ENCODE data around the gene GLP1R. TPM values are rescaled to one million over a fixed set of nuclear protein-coding genes. Genes with fewer than 3 reads are reported as not detected.

GLP1R gene
- polyA plus RNA-seq, 1 of the 3 experiments (the other 2 are of a cell fraction), result not detected

DNA sequence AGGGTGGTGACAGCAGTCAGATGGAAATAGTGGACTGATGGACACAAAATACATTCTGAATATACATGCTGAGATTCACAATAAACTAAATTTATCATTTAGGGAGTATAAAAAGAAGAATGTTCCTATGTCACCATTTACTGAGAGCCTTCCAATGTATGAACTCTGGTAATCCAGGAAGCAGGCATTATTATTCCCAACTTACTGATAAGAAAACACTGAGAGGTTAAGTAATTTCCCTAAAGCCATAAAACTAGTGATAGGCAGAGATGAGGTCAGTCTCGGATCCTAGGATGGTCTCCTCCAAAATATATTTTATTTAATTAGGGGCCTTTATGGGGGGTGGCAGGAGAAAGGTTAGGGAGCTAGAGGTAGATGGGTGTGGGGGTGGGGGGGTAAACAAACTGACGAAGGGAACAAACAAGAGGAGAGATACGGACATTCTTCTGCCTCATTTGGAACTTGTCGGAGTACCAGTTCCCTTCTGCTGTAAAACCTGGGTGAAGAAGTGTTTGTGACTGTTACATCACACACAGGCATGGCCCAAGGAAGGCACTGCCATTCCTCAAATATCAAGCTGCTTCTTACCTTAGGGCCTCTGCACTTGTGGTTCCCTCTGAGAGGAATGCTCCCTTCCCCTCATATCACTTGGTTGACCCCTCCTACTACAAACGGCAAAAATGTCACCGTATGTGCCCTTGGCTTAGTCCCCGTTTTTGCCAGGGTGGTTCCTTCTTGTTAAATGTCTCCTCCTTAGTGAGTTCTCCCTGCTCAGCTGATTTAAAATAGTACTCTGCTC lies 59.7 kb downstream of the GLP1R start:
- Histone ChIP-seq H4K20me1 (ENCODE audit: insufficient read depth) (no peaks in the 10 kb centered on the region), H3K27ac (ENCODE audit: low read depth in 2 of 2, low read length in 1 of 2) (no peak overlapping the region), H3K9me3 (no peaks in the 10 kb centered on the region), H3K36me3 (replicated peaks in 1 of 2; ENCODE audit: control insufficient read depth in 1 of 2, insufficient read depth in 2 of 2, low read length in 1 of 2) (peaks cover 13 to 33% of the 10 kb centered on the region in 2 experiments), H3K79me2 (ENCODE audit: insufficient read depth) (no peaks in the 10 kb centered on the region), H3K4me2 (no peak overlapping the region), H3K27me3 (ENCODE audit: insufficient read depth) (no peaks in the 10 kb centered on the region), H3K4me1 (ENCODE audit: control insufficient read depth in 1 of 2, insufficient read depth in 2 of 2, low read depth in 1 of 2, low read length in 1 of 2) (peaks cover 0 to 7% of the 10 kb centered on the region in 2 experiments; a peak in 1 of 4 replicates), H3F3A (replicated peaks; ENCODE audit: insufficient read depth) (no peaks in the 10 kb centered on the region), H3K4me3 (ENCODE audit: low read depth in 2 of 2, low read length in 1 of 2) (no peak overlapping the region), H2AFZ (ENCODE audit: low read depth) (no peak overlapping the region), H3K9me2 (no peaks in the 10 kb centered on the region), H3K9ac (no peak overlapping the region)
- DNase-seq, result no peak
- TF ChIP-seq, protein P1, sequence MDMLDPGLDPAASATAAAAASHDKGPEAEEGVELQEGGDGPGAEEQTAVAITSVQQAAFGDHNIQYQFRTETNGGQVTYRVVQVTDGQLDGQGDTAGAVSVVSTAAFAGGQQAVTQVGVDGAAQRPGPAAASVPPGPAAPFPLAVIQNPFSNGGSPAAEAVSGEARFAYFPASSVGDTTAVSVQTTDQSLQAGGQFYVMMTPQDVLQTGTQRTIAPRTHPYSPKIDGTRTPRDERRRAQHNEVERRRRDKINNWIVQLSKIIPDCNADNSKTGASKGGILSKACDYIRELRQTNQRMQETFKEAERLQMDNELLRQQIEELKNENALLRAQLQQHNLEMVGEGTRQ (IDR thresholded peaks at IDR 0.05; ENCODE audit: borderline replicate concordance, low read depth, low read length), result no peak
- no peak for TF ChIP-seq YY1 (IDR thresholded peaks at IDR 0.05; ENCODE audit: low read depth)
- TF ChIP-seq, protein P2, sequence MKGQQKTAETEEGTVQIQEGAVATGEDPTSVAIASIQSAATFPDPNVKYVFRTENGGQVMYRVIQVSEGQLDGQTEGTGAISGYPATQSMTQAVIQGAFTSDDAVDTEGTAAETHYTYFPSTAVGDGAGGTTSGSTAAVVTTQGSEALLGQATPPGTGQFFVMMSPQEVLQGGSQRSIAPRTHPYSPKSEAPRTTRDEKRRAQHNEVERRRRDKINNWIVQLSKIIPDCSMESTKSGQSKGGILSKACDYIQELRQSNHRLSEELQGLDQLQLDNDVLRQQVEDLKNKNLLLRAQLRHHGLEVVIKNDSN (IDR thresholded peaks at IDR 0.05; ENCODE audit: borderline replicate concordance, low read depth), result no peak
- no peak for TF ChIP-seq GATA2 (CRISPR knock-in tag; IDR thresholded peaks at IDR 0.05)
- no peak for TF ChIP-seq NRF1 (IDR thresholded peaks at IDR 0.05; ENCODE audit: low read depth, low read length)
- no peak for TF ChIP-seq SMC3 (IDR thresholded peaks at IDR 0.05; ENCODE audit: low read depth, low read length)
- TF ChIP-seq RFX5 (IDR thresholded peaks at IDR 0.05; ENCODE audit: low read length), result no peak
- no peak for TF ChIP-seq FOSL2 (IDR thresholded peaks at IDR 0.05; ENCODE audit: borderline replicate concordance, low read depth)
- TF ChIP-seq FOXJ3 (CRISPR knock-in tag; IDR thresholded peaks at IDR 0.05), result no peak
- TF ChIP-seq JUND (IDR thresholded peaks at IDR 0.05), result no peak
- CTCF ChIA-PET, result interaction anchor here (0.8 to 1.2 kb wide), 2 partner anchors 8 to 138 kb away, joined by 3 read pairs; no protein-coding TSS in a partner anchor
- 94% methylated on average over 7 of the region's 7 CpGs for WGBS (ENCODE audit: low lambda C conversion rate)
- POLR2A ChIA-PET, result no interaction called here

DNA sequence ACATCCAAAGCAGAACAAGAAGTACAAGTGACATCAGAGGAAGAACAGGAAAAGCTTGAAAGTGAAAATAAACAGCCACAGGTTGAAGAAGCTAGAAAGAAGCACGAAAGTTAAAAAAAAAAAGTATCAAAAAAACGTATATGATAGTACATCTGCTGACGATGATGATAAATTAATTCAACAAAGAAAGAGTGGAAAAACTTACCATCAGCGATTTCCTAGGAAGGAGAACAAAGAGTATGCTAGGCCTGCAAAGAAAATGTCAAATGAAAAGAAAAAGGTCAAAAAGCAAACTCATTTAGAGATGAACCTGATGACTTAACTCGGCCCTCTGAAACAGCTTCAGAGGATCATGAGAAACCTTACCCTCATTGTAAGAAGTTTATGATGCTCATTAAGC lies 62.7 kb downstream of the GLP1R start:
- Histone ChIP-seq H3K4me3 (ENCODE audit: low read depth in 2 of 2, low read length in 1 of 2) (no peak overlapping the region), H3K9ac (no peak overlapping the region), H3F3A (replicated peaks; ENCODE audit: insufficient read depth) (no peaks in the 10 kb centered on the region), H3K9me2 (no peaks in the 10 kb centered on the region), H3K79me2 (ENCODE audit: insufficient read depth) (0 out of 2 replicates have a peak, but pooled peaks cover 3% of the 10 kb centered on the region), H3K9me3 (no peaks in the 10 kb centered on the region), H3K27ac (ENCODE audit: low read depth in 2 of 2, low read length in 1 of 2) (no peak overlapping the region), H3K27me3 (ENCODE audit: insufficient read depth) (no peaks in the 10 kb centered on the region), H3K4me2 (no peak overlapping the region), H4K20me1 (ENCODE audit: insufficient read depth) (no peaks in the 10 kb centered on the region), H3K36me3 (replicated peaks in 1 of 2; ENCODE audit: control insufficient read depth in 1 of 2, insufficient read depth in 2 of 2, low read length in 1 of 2) (peaks cover 13 to 22% of the 10 kb centered on the region in 2 experiments), H3K4me1 (ENCODE audit: control insufficient read depth in 1 of 2, insufficient read depth in 2 of 2, low read depth in 1 of 2, low read length in 1 of 2) (peaks cover 0 to 15% of the 10 kb centered on the region in 2 experiments; a peak in 2 of 4 replicates), H2AFZ (ENCODE audit: low read depth) (no peak overlapping the region)
- DNase-seq, result no peak
- ChIA-PET CTCF (interaction anchor here (1.2 kb wide), 1 partner anchor 55 kb away, joined by 4 read pairs; no protein-coding TSS in a partner anchor), POLR2A (no interaction called here)
- WGBS (ENCODE audit: low lambda C conversion rate), result 87% methylated on average over 5 of the region's 5 CpGs
- no peak for TF ChIP-seq RCOR1 (IDR thresholded peaks at IDR 0.05; ENCODE audit: low read length)
- TF ChIP-seq POLR2AphosphoS5 (IDR thresholded peaks at IDR 0.05; ENCODE audit: low read depth, low read length), result no peak

All from SK-N-SH (cell line).